Measurements from ENCODE around the gene ZNF683.

Gene ZNF683

GRCh38 chr1:26357121-26357602 lies 15.4 kb downstream of the ZNF683 start:
- H3K4me3 ChIP-seq (ENCODE audit: low read depth, low read length) = no peak overlapping the region

GRCh38 chr1:26356106-26356505 lies 16.4 kb downstream of the ZNF683 start:
- no peak for TF ChIP-seq CTCF (IDR thresholded peaks at IDR 0.05; ENCODE audit: borderline replicate concordance, insufficient read depth, low read depth, low read length)
- H3K4me3 ChIP-seq (ENCODE audit: low read depth, low read length) = no peak overlapping the region

More at GRCh38 chr1:26357121-26357602, 15.4 kb downstream of the ZNF683 start:
- no peak for TF ChIP-seq CTCF (IDR thresholded peaks at IDR 0.05; ENCODE audit: borderline replicate concordance, insufficient read depth, low read depth, low read length)

GRCh38 chr1:26354972-26355371 lies 17.6 kb downstream of the ZNF683 start:
- TF ChIP-seq CTCF (IDR thresholded peaks at IDR 0.05; ENCODE audit: borderline replicate concordance, insufficient read depth, low read depth, low read length) = no peak
- H3K4me3 ChIP-seq (ENCODE audit: low read depth, low read length) = no peak overlapping the region

GRCh38 chr1:26353976-26354820 lies 18.4 kb downstream of the ZNF683 start, which contains the start of gene CRYBG2:
Gene CRYBG2 (minus strand): TSS chr1:26354130. CDS start chr1:26346657, 7,473 bp downstream.
- no peak for TF ChIP-seq CTCF (IDR thresholded peaks at IDR 0.05; ENCODE audit: borderline replicate concordance, insufficient read depth, low read depth, low read length)
- no peak within 1 kb of the TSS for H3K4me3 ChIP-seq (ENCODE audit: low read depth, low read length)

GRCh38 chr1:26353210-26353859 lies 19.2 kb downstream of the ZNF683 start:
- no peak for TF ChIP-seq CTCF (IDR thresholded peaks at IDR 0.05; ENCODE audit: borderline replicate concordance, insufficient read depth, low read depth, low read length)
- no peak overlapping the region for H3K4me3 ChIP-seq (ENCODE audit: low read depth, low read length)

- no peak for TF ChIP-seq CTCF (IDR thresholded peaks at IDR 0.05; ENCODE audit: borderline replicate concordance, insufficient read depth, low read depth, low read length)
These were observed 20.2 kb downstream of the ZNF683 start for GRCh38 chr1:26352338-26352679.

More at GRCh38 chr1:26352338-26352679, 20.2 kb downstream of the ZNF683 start:
- no peak overlapping the region for H3K4me3 ChIP-seq (ENCODE audit: low read depth, low read length)
